HG02981 (cell line): ENCODE measurements around the gene ST6GALNAC1.

Experiments
- ATAC-seq: cut with Tn5 transposase; IDR thresholded peaks from one replicate; pipeline ENCODE4 v1.9.1; 2021; ENCODE audit warnings: mild to moderate bottlenecking, moderate library complexity; ENCODE audit not compliant: unreplicated experiment

ST6GALNAC1 gene

GRCh38 chr17:76676629-76677028 lies 33.1 kb upstream of the ST6GALNAC1 start:
- no peak for ATAC-seq

DNA sequence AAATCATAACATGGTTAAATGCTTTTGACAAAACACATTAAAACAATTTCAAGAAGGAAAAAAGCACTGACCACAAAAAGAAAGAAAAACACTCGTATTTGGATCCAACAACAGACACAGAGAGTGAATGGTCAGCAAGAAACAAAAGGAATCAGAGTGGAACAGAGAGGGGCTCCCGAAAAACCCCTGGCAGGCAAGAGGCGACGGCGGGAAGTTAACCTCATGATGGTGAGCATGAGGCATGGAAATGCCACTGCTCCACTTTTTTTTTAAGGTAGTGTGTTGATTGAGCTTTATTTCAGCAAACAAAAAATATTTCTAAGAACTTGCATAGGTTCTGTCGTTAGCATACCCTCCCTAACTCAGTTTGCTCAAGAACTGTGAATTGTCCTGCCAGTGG lies 32.1 kb upstream of the ST6GALNAC1 start:
- ATAC-seq = no peak

DNA sequence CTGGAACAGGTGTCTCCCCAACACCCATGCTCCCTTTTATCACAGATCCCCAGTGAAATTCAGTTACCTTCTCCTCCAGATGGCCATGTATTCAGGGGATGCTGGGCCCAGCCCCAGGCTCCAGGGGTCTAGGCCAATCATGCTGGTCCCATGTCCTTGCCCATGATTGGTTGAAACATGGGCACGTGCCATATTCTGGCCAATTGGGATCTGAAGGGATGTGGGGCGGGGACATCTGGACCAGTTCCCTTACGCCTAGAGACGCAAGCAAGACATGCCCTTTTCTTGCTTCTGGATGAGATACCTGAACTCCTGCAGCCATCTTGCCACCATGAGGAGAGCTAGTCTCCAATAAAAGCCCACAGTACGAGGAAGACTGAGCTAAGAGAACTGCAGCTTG lies 31.0 kb upstream of the ST6GALNAC1 start:
- ATAC-seq = no peak

DNA sequence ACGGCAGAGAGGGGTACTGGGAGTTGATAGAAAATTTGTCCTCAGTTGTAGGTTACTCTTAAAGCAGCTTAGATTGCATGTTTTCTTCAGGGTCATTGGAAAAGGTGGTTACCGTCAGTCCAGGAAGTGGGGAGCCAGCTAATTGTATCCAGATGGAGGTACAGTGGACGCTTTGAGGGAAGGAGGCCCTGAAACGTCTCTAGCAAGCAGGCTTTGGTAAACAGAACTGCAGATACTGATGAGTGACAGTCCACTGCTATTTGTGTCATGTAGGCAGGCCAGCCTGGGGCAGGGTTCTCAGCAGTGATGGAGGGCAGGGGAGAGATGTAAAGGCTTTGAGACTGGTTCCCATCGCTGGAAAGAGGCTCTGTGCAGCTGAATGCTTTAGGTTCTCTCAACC lies 30.2 kb upstream of the ST6GALNAC1 start:
- ATAC-seq = no peak

- ATAC-seq = no peak
Measured at GRCh38 chr17:76672892-76673291, 29.3 kb upstream of the ST6GALNAC1 start.

- no peak for ATAC-seq
Measured at GRCh38 chr17:76672270-76672851, 28.8 kb upstream of the ST6GALNAC1 start.

- ATAC-seq = no peak
Measured at GRCh38 chr17:76671912-76672262, 28.3 kb upstream of the ST6GALNAC1 start.

DNA sequence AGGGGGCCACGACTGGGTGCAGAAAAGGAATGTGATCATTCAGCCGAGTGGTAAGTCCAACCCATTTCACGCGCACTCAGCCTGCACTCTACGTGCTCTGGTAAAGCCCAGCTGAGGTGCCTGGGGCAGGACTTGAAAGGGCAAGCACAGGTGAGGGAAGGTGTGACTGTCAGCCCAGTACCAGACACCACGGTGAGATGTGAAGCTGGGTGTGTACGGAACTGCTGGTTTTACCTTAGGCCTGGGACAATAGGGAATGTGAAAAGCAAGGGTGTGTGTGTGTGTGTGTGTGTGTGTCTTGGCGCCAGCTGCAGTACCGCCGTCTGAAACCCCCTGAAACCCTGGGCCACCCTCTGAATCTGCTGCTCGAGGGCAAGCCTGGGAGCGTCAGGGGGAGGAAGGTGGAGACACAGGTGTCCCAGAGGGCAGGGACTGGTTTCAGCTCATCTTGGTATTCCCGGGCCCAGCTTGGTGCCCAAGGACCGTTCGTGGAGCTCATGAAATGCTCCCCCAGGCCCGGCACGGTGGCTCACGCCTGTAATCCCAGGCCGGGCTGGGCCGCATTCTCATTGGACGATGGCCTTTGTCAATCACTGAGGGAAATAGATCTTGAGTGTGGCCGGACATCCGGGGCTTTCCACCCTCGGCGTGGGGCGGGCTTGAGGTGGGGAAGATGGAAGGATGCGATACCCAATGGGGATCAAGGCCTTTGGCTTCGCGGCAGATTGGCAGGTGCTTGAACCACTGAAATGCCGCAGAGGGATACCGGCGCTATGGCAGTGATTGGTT lies 27.8 kb upstream of the ST6GALNAC1 start:
- peak; percentile 99 for ATAC-seq

DNA sequence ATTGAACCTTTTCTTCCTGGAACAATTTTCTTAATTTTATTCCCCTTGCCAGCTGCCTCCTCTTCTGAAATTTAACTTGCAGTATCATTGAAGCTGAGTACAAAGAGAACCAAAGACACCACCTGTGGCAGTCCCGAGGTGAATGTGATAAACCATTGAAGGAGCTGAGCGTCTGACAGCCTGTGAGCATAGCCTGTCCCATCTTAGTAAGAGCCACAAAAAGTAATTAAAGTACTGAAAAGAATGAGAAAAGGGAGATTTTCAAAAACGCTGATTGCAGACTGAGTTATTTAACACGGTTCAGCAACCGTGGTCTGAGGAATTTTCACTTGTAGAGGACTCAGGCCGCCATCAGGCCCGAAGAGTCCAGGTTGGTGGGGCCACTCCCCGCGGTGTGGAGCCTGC lies 27.2 kb upstream of the ST6GALNAC1 start:
- no peak for ATAC-seq

DNA sequence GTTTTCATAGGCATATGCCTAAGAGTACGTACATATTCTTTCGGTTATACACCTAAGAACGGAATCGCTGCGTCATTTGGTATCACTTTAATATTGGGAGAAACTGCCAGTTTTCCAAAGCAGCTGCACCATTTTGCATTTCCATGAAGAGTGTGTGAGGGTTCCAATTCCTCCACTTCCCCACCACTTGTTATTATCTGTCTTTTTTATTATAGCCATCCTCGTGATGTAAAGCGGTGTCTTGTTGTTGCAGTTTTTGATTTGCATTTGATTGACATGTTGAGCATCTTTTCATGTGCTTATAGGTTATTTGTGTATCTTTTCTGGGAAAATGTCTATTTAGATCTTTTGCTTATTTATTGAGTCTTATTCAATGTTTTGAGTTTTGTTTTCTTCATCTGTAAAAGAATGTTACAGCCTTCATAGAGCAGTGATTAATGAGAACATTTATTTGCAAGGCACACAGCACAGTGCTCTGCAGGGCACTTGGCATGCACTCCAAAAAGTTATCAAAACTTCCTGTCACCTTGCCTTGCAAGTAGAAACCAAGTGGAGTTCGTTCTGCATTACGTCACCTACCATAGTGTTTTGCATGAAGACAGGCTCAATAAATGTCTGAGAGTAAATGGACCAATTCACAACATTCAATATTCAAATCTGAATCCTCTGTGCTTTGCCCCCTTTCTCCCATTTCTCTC lies 26.6 kb upstream of the ST6GALNAC1 start:
- no peak for ATAC-seq

DNA sequence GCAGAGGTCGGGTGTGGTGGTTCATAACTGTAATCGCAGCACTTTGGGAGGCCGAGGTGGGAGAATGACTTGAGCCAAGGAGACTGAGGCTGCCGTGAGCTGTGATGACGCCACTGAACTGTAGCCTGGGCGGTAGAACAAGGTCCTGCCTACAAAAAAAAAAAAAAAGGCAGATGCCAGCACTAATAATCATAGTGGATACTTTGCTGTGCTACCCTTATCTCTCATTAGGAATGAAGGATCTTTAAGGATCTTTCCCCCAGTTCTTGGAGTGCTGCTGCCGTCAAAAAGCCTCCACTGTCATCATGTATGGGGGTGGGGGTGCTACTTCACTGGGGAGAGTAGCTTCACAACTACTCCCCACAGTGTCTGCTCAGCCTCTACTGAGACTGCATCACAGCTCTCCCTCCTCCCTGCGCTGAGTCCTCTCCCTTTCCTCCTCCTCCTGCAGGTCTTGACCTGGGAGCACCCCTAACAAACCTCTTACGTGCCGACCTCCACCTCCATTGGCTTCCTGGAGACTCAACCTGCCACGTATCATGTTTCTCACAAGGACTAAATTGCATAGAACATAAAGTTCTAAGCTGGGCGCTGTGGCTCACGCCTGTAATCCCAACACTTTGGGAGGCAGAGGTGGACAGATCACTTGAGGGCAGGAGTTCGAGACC lies 24.4 kb upstream of the ST6GALNAC1 start:
- no peak for ATAC-seq

DNA sequence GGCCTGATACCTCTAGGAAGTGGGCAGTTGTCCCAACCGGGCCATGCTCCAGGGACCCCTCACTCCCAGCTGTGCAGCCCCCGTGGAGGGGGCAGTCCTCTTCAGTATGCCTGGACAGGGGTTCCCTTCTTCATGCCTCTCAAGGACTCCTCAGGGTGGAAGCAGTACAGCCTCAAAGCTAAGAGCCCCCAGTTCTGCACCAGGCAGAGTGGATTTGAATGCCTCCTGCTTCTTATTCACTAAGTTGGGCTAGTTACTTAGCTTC lies 23.9 kb upstream of the ST6GALNAC1 start:
- no peak for ATAC-seq

GRCh38 chr17:76660656-76661042 lies 17.1 kb upstream of the ST6GALNAC1 start:
- ATAC-seq = no peak

- no peak for ATAC-seq
Measured at GRCh38 chr17:76659928-76660655, 16.5 kb upstream of the ST6GALNAC1 start.

DNA sequence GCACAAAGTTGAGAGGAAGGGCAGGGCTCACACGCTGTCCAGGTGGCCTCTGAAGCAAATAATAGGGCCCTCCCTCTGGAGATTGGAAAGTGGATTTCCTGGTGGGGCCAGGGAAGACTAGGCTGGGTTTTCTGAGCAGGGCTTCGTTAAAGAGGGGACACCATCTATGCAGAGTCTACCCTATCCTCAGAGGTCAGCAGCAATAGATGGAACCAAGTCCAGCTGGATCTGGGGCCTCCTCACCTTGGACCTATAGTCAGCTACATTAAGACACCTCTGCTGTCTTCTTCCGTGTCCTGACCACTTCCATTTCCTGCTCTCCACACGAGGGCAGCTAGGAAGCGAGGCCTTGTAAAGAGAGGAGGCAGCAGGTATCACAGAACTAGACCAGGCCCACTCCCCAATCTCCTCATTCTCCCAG lies 14.7 kb upstream of the ST6GALNAC1 start:
- ATAC-seq = no peak

- no peak for ATAC-seq
Measured at GRCh38 chr17:76657505-76658241, 14.1 kb upstream of the ST6GALNAC1 start.

DNA sequence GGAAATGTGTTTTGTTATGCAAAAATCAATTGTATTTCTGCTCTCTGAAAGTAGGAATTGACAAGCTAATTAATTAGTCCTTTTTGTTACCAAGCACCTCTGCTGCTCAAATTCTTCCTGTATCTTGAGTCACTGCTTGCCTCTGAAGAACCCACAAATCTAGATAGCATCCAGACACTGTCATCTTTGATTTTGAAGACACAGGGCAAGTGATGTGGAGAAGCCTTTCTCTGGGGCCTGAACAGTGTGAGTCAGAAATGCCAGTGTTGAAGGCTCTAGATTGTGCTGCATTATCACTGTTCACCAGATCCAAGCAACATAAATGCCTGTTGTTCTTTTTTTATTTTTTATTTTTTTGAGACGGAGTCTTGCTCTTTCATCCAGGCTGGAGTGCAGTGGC lies 10.9 kb upstream of the ST6GALNAC1 start:
- ATAC-seq = no peak

DNA sequence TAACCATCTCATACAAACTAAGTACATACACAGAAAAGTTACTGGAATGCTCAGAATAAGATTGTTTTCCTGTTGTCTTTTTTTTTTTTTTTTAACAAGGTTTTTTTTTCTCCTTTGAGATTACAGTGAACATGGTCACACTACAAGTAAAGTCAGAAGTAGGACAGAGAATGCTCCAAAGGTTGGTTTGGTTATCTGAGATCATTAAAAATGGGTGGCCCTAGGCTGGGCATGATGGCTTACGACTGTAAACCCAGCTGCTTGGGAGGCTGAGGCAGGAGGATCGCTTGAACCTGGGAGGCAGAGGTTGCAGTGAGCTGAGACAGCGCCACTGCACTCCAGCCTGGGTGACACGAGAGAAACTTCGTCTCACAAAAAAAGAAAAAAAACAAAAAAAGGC lies 6.9 kb upstream of the ST6GALNAC1 start:
- ATAC-seq = no peak

DNA sequence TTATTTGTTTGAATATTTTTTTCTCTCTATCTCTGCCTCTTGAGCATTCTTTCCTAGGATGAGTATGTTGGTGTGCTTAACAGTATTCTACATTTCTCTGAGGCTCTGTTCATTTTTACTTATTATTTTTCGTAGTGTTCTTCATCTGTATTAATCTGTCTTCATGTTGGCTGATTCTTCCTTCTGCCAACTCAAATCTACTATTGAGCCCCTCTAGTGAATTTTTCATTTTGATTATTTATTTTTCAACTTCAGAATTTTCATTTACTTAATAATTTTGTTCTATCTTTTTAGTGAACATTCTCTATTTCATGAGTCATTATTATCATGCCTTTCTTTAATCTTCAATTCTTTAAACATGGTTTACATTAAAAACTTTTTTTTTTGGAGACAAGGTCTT lies 3.2 kb upstream of the ST6GALNAC1 start:
- no peak for ATAC-seq

- no peak for ATAC-seq
Measured at GRCh38 chr17:76645481-76645880, 1.9 kb upstream of the ST6GALNAC1 start.

DNA sequence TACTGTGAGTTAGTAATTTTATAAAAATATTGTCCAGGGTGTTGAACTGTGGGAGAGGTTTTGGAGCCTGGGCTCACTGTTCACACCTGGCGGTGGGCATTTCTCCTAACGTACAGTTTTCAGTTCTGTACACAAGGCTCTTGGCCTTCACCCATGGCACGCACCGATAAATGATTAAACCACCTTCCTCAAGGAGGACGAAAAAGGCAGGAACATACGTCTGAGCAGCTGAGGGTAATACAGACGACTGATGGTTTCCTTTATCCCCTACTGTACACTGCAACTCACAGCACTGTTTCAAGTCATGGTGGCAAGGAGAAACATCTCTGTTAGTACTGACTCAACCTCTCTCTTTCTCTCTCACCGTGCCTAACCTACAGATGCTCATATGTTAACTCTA lies 1.4 kb upstream of the ST6GALNAC1 start:
- no peak for ATAC-seq
